GM12872 (cell line): Measurements from ENCODE around the gene KRTAP5-6.

Source experiments
- CTCF ChIP-seq: IDR thresholded peaks from 3 replicates; pipeline ENCODE4 v1.5.1; 2011; ENCODE audit warnings: low read depth, mild to moderate bottlenecking, low read length, moderate library complexity; ENCODE audit not compliant: insufficient read depth

The KRTAP5-6 gene, protein sequence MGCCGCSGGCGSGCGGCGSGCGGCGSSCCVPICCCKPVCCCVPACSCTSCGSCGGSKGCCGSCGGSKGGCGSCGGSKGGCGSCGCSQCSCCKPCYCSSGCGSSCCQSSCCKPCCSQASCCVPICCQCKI

DNA sequence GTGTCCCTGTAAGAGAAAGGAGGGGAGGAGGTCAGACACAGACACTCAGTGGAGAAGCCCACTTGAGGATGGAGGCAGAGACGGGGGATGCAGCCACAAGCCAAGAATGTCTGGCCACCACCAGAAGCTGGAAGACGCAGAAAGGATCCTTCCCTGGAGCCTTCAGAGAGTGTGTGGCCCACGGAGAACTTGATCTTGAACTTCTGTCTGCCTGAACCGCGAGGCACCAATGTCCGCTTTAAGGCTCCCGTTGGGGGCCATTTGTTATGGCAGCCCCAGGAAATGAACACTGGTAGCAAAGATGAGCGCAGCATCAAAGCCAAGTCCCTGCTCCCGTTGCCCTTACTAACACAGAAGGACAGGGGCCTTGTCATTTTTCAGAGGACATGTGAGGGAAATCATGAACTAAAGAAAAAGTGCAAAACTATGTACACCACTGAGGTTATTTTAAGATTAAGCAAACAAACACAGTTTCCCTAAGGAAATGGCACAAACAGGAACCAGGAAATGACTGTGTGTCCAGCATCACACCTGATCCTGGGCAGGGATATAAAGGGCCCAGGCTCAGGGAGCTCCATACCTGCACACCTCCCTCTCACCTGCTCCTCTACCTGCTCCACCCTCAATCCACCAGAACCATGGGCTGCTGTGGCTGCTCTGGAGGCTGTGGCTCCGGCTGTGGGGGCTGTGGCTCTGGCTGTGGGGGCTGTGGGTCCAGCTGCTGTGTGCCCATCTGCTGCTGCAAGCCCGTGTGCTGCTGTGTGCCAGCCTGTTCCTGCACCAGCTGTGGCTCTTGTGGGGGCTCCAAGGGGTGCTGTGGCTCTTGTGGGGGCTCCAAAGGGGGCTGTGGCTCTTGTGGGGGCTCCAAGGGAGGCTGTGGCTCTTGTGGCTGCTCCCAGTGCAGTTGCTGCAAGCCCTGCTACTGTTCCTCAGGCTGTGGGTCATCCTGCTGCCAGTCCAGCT is at the start of gene KRTAP5-6:
Gene KRTAP5-6 (plus strand): TSS at position 588 of the 963 bp plus-strand sequence. CDS start 51 bp downstream, at position 639.
- TF ChIP-seq CTCF: no peak

GRCh38 chr11:1647901-1648652 is 48.9 kb upstream of the KRTAP5-6 start:
- TF ChIP-seq CTCF: no peak

GRCh38 chr11:1648653-1649420 is 48.2 kb upstream of the KRTAP5-6 start:
- no peak for TF ChIP-seq CTCF

GRCh38 chr11:1650034-1650917 is 46.7 kb upstream of the KRTAP5-6 start:
- TF ChIP-seq CTCF: no peak

DNA sequence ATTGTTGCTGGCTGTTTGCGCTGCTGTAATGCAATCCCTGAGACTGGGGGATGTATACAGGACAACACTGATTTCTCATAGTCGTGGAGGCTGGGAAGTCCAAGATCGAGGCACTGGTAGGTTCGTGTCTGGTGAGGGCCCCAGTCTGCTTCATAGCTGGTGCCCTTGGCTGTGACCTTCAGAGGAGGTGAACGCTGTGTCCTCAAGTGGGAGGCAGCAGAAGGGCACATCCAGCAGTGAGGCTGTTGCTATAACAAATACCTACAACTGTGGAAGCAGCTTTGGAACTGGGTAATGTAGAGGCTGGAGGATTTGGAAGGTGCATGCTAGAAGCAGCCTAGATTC is 46.1 kb upstream of the KRTAP5-6 start:
- TF ChIP-seq CTCF: no peak

GRCh38 chr11:1651411-1651980 is 45.5 kb upstream of the KRTAP5-6 start:
- TF ChIP-seq CTCF: no peak
